ENCODE measurements around the gene STAP2.

Gene STAP2

GRCh38 chr19:4365791-4366665 is 27.4 kb upstream of the STAP2 start:
- in situ Hi-C loops (cut with MboI; ENCODE audit: low pct_unique_long_range_greater_than_20kb, low sequenced_read_pairs, unreplicated experiment): no loop called here
- no peak for TF ChIP-seq CTCF (IDR thresholded peaks at IDR 0.05; ENCODE audit: extremely low read depth, insufficient read depth, missing control alignments)
- DNase-seq (ENCODE audit: low spot score): no peak

GRCh38 chr19:4365341-4365740 is 26.7 kb upstream of the STAP2 start:
- in situ Hi-C loops (cut with MboI; ENCODE audit: low pct_unique_long_range_greater_than_20kb, low sequenced_read_pairs, unreplicated experiment): no loop called here
- no peak for DNase-seq (ENCODE audit: low spot score)
- TF ChIP-seq CTCF (IDR thresholded peaks at IDR 0.05; ENCODE audit: extremely low read depth, insufficient read depth, missing control alignments): no peak

- in situ Hi-C loops (cut with MboI; ENCODE audit: low pct_unique_long_range_greater_than_20kb, low sequenced_read_pairs, unreplicated experiment): no loop called here
- no peak for DNase-seq (ENCODE audit: low spot score)
- TF ChIP-seq CTCF (IDR thresholded peaks at IDR 0.05; ENCODE audit: extremely low read depth, insufficient read depth, missing control alignments): no peak
Measured at GRCh38 chr19:4363571-4364304, 25.1 kb upstream of the STAP2 start.

GRCh38 chr19:4362831-4363545 is 24.4 kb upstream of the STAP2 start:
- no peak for TF ChIP-seq CTCF (IDR thresholded peaks at IDR 0.05; ENCODE audit: extremely low read depth, insufficient read depth, missing control alignments)
- in situ Hi-C loops (cut with MboI; ENCODE audit: low pct_unique_long_range_greater_than_20kb, low sequenced_read_pairs, unreplicated experiment): no loop called here
- no peak for DNase-seq (ENCODE audit: low spot score)

- no peak for DNase-seq (ENCODE audit: low spot score)
- in situ Hi-C loops (cut with MboI; ENCODE audit: low pct_unique_long_range_greater_than_20kb, low sequenced_read_pairs, unreplicated experiment): no loop called here
- TF ChIP-seq CTCF (IDR thresholded peaks at IDR 0.05; ENCODE audit: extremely low read depth, insufficient read depth, missing control alignments): no peak
Measured at GRCh38 chr19:4362101-4362828, 23.6 kb upstream of the STAP2 start.

Data from GM13977 (cell line).